GM13977 (cell line): ENCODE data around the gene GID8.

ENCODE experiments used
- DNase-seq: peaks from one replicate; pipeline ENCODE4 v3.0.0; 2012; ENCODE audit warnings: low spot score
- CTCF ChIP-seq: IDR thresholded peaks from 2 replicates; pipeline ENCODE4 v1.5.1; 2012; ENCODE audit warnings: mild to moderate bottlenecking, control low read depth; ENCODE audit not compliant: insufficient read depth; ENCODE audit errors: extremely low read depth, missing control alignments
- in situ Hi-C: fragments of 300-500 bp; cut with MboI; formaldehyde crosslinking; loops from one replicate; pipeline ENCODE4 v1.12.0; 2022; ENCODE audit warnings: low sequenced_read_pairs, low pct_unique_long_range_greater_than_20kb, mixed read lengths, inconsistent platforms; ENCODE audit not compliant: unreplicated experiment

Gene GID8

GRCh38 chr20:62933966-62934365 lies 4.0 kb upstream of the GID8 start:
- TF ChIP-seq CTCF: no peak
- in situ Hi-C loops: no loop called here

GRCh38 chr20:62935204-62935967 lies 2.6 kb upstream of the GID8 start:
- no peak for TF ChIP-seq CTCF
- DNase-seq: no peak
- in situ Hi-C loops: no loop called here

More at GRCh38 chr20:62933966-62934365, 4.0 kb upstream of the GID8 start:
- no peak for DNase-seq

GRCh38 chr20:62935968-62936585 lies 1.9 kb upstream of the GID8 start:
- in situ Hi-C loops: no loop called here
- no peak for TF ChIP-seq CTCF
- no peak for DNase-seq

GRCh38 chr20:62937268-62938104 lies 461 bp upstream of the GID8 start:
- peak; percentile 98 for DNase-seq
- in situ Hi-C loops: no loop called here
- no peak for TF ChIP-seq CTCF

GRCh38 chr20:62940875-62941274 lies 2.9 kb downstream of the GID8 start:
- in situ Hi-C loops: no loop called here
- TF ChIP-seq CTCF: no peak
- no peak for DNase-seq

- no peak for TF ChIP-seq CTCF
- in situ Hi-C loops: no loop called here
- no peak for DNase-seq
Measured at GRCh38 chr20:62941792-62942191, 3.8 kb downstream of the GID8 start.
